ENCODE results near the gene WDR90.

Gene WDR90

GRCh38 chr16:621526-622105, 27.5 kb upstream of the WDR90 start:
- no peaks in the 10 kb centered on the region for H3K27me3 Mint-ChIP-seq
- no peaks in the 10 kb centered on the region for H3K36me3 Mint-ChIP-seq (ENCODE audit: low read depth)
- no peak overlapping the region for H3K27ac Mint-ChIP-seq
- DNase-seq: no peak
- ATAC-seq: no peak
- H3K4me3 Mint-ChIP-seq: no peak overlapping the region
- H3K9me3 Mint-ChIP-seq: no peaks in the 10 kb centered on the region
- no peaks in the 10 kb centered on the region for H3K4me1 Mint-ChIP-seq

GRCh38 chr16:622920-623280, 26.3 kb upstream of the WDR90 start:
- Mint-ChIP-seq H3K27me3 (no peaks in the 10 kb centered on the region), H3K36me3 (ENCODE audit: low read depth) (no peaks in the 10 kb centered on the region)

GRCh38 chr16:624526-625070, 24.6 kb upstream of the WDR90 start:
- H3K9me3 Mint-ChIP-seq: no peaks in the 10 kb centered on the region
- no peaks in the 10 kb centered on the region for H3K36me3 Mint-ChIP-seq (ENCODE audit: low read depth)
- ATAC-seq: no peak
- H3K4me3 Mint-ChIP-seq: no peak overlapping the region
- no peaks in the 10 kb centered on the region for H3K27me3 Mint-ChIP-seq
- no peaks in the 10 kb centered on the region for H3K4me1 Mint-ChIP-seq
- no peak for DNase-seq
- H3K27ac Mint-ChIP-seq: no peak overlapping the region

More at GRCh38 chr16:622920-623280, 26.3 kb upstream of the WDR90 start:
- H3K27ac Mint-ChIP-seq: no peak overlapping the region
- ATAC-seq (no peak), DNase-seq (no peak)
- H3K4me3 Mint-ChIP-seq: no peak overlapping the region
- no peaks in the 10 kb centered on the region for H3K9me3 Mint-ChIP-seq
- no peaks in the 10 kb centered on the region for H3K4me1 Mint-ChIP-seq

- Mint-ChIP-seq H3K36me3 (ENCODE audit: low read depth) (no peaks in the 10 kb centered on the region), H3K9me3 (no peaks in the 10 kb centered on the region), H3K4me1 (no peaks in the 10 kb centered on the region), H3K27me3 (no peaks in the 10 kb centered on the region), H3K4me3 (no peak overlapping the region), H3K27ac (no peak overlapping the region)
- ATAC-seq: no peak
- no peak for DNase-seq
Measured at GRCh38 chr16:625117-625976, 23.8 kb upstream of the WDR90 start.

GRCh38 chr16:625977-626765, 23.0 kb upstream of the WDR90 start:
- H3K4me1 Mint-ChIP-seq: no peaks in the 10 kb centered on the region
- no peak overlapping the region for H3K4me3 Mint-ChIP-seq
- H3K27ac Mint-ChIP-seq: no peak overlapping the region
- ATAC-seq (no peak), DNase-seq (no peak)
- H3K27me3 Mint-ChIP-seq: no peaks in the 10 kb centered on the region
- H3K9me3 Mint-ChIP-seq: no peaks in the 10 kb centered on the region
- H3K36me3 Mint-ChIP-seq (ENCODE audit: low read depth): no peaks in the 10 kb centered on the region

GRCh38 chr16:626787-627453, 22.2 kb upstream of the WDR90 start:
- Mint-ChIP-seq H3K27ac (no peak overlapping the region), H3K4me3 (no peak overlapping the region), H3K36me3 (ENCODE audit: low read depth) (no peaks in the 10 kb centered on the region), H3K4me1 (no peaks in the 10 kb centered on the region), H3K27me3 (no peaks in the 10 kb centered on the region), H3K9me3 (no peaks in the 10 kb centered on the region)
- no peak for ATAC-seq
- DNase-seq: no peak

GRCh38 chr16:627454-628239, 21.5 kb upstream of the WDR90 start:
- H3K27ac Mint-ChIP-seq: no peak overlapping the region
- ATAC-seq (no peak), DNase-seq (no peak)
- H3K36me3 Mint-ChIP-seq (ENCODE audit: low read depth): no peaks in the 10 kb centered on the region
- H3K9me3 Mint-ChIP-seq: no peaks in the 10 kb centered on the region
- H3K4me3 Mint-ChIP-seq: no peak overlapping the region
- H3K4me1 Mint-ChIP-seq: peaks cover 2% of the 10 kb centered on the region
- no peaks in the 10 kb centered on the region for H3K27me3 Mint-ChIP-seq

GRCh38 chr16:628321-629061, 20.7 kb upstream of the WDR90 start:
- no peak for DNase-seq
- no peak for ATAC-seq
- peaks cover 2% of the 10 kb centered on the region for H3K4me1 Mint-ChIP-seq
- H3K27me3 Mint-ChIP-seq: no peaks in the 10 kb centered on the region
- H3K36me3 Mint-ChIP-seq (ENCODE audit: low read depth): no peaks in the 10 kb centered on the region
- no peak overlapping the region for H3K4me3 Mint-ChIP-seq
- H3K9me3 Mint-ChIP-seq: no peaks in the 10 kb centered on the region
- no peak overlapping the region for H3K27ac Mint-ChIP-seq

- no peak overlapping the region for H3K4me3 Mint-ChIP-seq
- H3K4me1 Mint-ChIP-seq: peaks cover 3% of the 10 kb centered on the region
- no peaks in the 10 kb centered on the region for H3K36me3 Mint-ChIP-seq (ENCODE audit: low read depth)
- no peaks in the 10 kb centered on the region for H3K27me3 Mint-ChIP-seq
- ATAC-seq: no peak
- H3K9me3 Mint-ChIP-seq: no peaks in the 10 kb centered on the region
- H3K27ac Mint-ChIP-seq: no peak overlapping the region
- no peak for DNase-seq
Measured at GRCh38 chr16:629185-629832, 19.9 kb upstream of the WDR90 start.

GRCh38 chr16:629833-630248, 19.3 kb upstream of the WDR90 start:
- no peaks in the 10 kb centered on the region for H3K27me3 Mint-ChIP-seq
- H3K36me3 Mint-ChIP-seq (ENCODE audit: low read depth): no peaks in the 10 kb centered on the region
- H3K27ac Mint-ChIP-seq: no peak overlapping the region
- ATAC-seq: no peak
- no peaks in the 10 kb centered on the region for H3K9me3 Mint-ChIP-seq
- H3K4me1 Mint-ChIP-seq: peaks cover 4% of the 10 kb centered on the region
- DNase-seq: no peak
- H3K4me3 Mint-ChIP-seq: no peak overlapping the region

- Mint-ChIP-seq H3K4me1 (peaks cover 4% of the 10 kb centered on the region), H3K36me3 (ENCODE audit: low read depth) (no peaks in the 10 kb centered on the region), H3K9me3 (no peaks in the 10 kb centered on the region), H3K27me3 (no peaks in the 10 kb centered on the region), H3K27ac (no peak overlapping the region), H3K4me3 (no peak overlapping the region)
- ATAC-seq (no peak), DNase-seq (no peak)
Measured at GRCh38 chr16:630249-630814, 18.8 kb upstream of the WDR90 start.

- no peaks in the 10 kb centered on the region for H3K36me3 Mint-ChIP-seq (ENCODE audit: low read depth)
- no peaks in the 10 kb centered on the region for H3K27me3 Mint-ChIP-seq
- DNase-seq (no peak), ATAC-seq (no peak)
- peaks cover 4% of the 10 kb centered on the region for H3K4me1 Mint-ChIP-seq
- H3K9me3 Mint-ChIP-seq: no peaks in the 10 kb centered on the region
- no peak within 1 kb of the TSS for H3K4me3 Mint-ChIP-seq
- H3K27ac Mint-ChIP-seq: no peak within 1 kb of the TSS
Measured at GRCh38 chr16:630815-631405, 18.3 kb upstream of the WDR90 start, which contains the start of gene WFIKKN1. WFIKKN1 (plus strand) TSS chr16:630985; CDS start chr16:631254, 269 bp downstream.

All from activated naive CD8-positive, alpha-beta T cell treated with anti-CD3 and anti-CD28 coated beads, Interleukin-2, amount 50 U/mL, for 24 hours (primary cell).